DMS114 treated with DMSO at 0.1 percent for 48 hours (cell line): ENCODE data around the gene ERBB4.
"Not testable (repeated sequence)": the region's sequence is repeated elsewhere in the genome, so short reads cannot be mapped to it uniquely, and the experiment has no call there.

ENCODE experiments used
- DNase-seq: peaks from one replicate; lab custom pipeline; 2025; ENCODE audit not compliant: unreplicated experiment; lab: John Stamatoyannopoulos, UW

The ERBB4 gene

DNA sequence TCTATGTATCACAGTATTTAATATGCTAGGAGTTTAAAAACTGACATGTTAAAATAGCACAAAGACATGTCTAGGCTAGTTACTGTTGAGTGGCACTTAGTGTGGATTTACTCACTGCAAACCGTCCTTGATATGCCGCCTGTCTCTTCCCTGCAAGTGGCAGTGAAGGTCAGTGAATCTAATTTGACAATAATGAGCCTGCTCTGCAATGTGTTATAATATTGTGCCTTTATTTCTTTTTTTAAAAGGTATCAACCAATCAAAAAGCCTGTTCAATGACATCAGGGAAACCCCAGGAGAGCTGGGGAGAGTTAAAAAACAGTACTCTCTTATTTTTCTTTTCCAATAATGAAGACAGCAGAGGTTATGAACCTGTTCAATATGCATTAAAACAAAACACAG lies 384.1 kb downstream of the ERBB4 start:
- DNase-seq = no peak

DNA sequence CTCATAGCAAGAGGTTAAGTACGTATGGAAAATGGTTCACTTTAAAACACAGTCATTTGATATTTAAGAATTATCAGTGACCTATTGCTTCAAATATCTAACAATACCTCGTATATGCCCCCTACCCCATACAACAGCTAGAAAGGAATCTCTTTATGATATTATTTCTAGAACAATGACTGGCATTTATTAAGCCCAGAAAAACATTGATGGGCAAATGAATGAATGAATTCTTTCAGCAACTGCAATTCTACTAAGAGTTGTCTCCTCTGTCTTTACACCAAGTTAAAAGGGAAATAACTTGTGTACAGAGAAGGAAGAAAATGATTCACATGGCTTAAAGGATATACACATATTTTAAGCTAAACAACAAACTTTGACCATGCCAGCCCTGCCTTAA lies 384.7 kb downstream of the ERBB4 start:
- DNase-seq = no peak

DNA sequence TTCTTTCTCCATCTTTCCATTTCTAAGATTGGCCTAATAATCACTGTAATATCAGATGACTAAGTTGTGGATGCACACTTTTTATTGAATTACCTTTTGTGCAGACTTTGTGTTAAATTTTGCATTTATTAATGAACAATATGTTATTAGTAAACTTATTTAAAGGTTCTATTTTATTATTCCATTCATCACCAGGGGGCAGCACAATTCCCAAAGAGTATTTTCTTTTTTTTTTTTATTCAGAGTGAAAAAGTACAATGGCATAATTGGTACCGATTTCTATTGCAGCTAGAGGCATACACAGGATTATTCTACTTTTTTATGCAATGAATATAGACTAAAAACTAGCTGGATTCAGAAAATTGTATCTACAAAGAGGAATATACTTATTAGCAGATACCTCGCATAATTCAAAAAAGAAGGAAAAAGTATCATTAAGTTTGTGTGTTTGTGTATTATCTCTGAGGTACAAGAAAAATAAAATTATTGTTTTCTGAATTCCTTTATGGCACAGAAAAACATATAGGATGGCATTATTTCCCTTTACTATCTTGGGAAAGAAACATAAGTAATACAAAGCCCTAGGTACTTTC lies 390.6 kb downstream of the ERBB4 start:
- DNase-seq = no peak

DNA sequence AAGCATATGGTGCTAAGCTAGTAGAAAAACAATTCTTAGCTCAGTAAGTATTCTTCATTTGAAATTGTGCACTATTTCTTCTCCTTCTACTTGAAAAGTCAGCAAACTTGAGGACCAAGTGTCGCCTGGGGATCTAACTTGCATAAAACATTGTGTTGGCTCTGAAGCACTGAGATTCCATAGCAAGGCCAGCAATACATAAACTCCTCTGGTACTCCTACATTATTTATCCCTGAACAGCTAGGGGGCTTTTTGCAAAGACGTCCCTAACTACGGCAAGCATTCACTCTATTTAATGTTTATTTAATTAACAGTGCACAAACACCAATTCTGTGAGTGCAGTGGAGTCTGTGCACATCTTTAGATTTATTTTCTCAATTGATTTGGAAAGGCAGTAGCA lies 392.2 kb downstream of the ERBB4 start:
- no peak for DNase-seq

DNA sequence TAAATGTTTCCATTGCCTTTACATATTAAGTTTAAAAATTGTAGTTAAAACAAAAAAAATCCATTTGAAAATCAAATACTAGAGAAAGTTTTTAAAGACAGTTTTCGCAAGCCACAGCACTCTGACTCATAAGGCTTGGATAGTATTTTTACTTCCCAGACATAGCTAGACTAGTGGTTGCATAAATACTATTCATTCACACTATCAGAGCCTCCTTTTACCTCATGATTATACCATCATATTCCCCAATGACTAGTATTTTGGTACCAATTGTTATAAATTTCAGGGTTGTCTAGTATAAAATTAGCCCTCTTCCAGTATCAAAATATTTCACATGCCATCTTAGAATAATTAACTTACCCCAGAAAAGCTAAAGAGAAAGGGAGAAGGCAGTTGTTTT lies 393.5 kb downstream of the ERBB4 start:
- no peak for DNase-seq

DNA sequence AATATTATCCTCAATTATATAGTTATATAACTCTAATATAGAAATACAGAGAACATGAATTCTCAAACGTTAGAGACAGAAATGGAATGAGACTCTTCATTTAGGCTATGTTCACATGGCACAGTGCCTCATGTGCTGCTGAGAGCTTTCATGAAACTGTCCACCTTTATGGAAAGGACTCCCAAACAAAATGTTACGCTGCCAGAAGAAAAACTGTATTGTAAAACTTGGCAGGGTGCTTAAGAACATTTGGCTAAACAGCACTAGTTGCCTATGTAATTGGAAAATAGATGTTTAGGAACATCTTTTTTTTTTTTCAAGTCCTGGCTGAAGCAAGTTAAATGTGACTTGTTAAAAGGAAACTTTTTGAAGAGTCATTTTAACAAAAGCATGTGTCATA lies 396.0 kb downstream of the ERBB4 start:
- no peak for DNase-seq

DNA sequence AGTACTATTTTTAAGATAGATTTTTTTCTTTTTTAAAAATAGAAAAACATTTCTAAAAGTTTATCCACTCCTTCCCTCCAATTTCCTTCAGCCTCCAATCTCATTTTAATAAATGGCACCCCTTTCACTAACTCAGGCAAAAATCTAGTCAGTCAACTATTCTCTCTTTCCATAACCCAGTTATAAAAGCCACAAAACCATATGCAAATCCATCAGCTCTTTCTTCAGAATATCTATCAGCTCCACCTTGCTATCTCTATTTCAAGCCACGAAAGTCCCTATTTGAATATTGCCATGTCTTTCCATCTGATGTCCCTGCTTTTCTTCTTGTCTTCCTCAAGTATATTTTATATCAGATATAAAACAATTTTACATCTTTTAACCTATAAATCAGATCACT lies 397.1 kb downstream of the ERBB4 start:
- DNase-seq = no peak

DNA sequence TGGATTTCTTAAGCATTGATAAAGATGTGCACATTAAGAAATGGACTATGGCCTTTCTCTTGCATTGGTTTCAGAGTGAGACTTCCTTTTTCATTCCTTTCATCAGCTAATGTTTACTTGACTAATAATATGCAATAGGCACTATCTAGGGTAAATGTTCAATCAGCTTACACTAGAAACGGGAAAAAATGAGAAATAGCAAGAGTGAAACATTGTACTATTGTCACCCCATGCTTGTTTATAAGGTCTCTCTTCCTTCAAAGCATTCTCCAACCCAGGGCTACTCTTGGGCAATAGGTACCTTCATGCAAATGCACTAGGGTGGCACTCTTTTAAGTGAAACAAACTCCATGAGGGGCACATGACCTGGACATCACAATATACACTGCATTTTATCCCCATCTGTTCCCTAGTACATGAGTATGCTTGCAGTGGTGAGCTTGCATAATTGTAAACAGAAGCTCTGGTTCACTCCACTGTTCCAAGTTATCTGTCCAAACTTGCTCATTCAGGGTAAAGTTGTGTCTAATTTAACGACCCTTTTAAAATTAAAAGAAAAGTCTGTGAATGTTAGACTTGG lies 402.3 kb downstream of the ERBB4 start:
- DNase-seq = no peak

DNA sequence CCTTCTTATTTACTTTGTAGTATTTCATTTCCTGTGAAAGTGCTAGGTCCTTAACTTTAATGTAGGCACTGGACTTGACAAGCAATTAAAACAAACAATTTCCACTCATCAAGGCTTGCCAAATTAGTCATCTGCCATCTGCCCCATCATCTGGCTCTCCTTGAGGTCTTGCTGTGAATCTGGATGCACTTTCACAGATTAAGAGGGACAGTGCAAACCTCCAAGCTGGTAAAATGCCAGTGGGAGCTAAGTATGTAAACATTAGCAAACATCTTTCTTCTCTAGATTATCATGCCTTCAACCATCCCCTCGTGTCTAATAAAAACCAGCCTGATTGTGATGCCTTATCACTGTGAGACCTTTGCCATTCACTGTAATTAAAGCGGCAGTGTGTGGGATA lies 402.9 kb downstream of the ERBB4 start:
- DNase-seq = no peak

DNA sequence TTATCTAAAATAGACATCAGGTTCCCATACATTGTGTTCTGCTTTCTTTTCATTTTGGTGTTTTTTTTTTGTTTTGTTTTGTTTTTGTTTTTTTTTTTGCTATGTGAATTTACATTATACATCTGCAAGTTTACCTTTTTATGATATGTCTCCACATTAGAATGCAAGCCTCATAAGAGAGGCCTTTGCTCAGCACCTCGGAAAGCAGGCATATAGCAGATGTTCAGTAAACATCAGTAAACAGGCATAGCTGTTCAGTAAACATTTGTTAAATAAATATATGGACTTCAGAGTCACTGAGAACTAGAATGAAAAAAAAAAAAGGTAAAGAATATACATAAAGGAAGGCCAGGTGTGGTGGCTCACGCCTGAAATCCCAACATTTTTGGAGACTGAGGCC lies 405.3 kb downstream of the ERBB4 start:
- DNase-seq = no peak

DNA sequence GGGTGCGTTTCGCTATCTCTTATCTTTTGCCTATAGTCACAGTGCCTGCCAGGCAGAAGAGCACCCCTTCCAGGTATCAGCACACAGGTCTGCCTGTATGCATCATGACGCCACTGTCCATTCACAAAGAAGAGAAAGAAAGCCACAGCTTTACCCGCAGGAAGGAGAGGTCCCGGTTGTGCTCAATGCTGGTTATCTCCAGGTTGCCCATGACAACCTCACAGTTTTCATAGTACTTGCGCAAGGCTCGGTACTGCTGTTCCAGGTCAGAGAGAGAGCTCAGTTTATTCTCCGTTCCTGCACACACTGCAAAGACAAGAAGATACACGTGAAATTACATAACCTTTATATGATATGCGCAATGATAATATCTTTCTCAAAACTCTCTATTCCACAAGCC lies 414.0 kb downstream of the ERBB4 start:
- DNase-seq = no peak

DNA sequence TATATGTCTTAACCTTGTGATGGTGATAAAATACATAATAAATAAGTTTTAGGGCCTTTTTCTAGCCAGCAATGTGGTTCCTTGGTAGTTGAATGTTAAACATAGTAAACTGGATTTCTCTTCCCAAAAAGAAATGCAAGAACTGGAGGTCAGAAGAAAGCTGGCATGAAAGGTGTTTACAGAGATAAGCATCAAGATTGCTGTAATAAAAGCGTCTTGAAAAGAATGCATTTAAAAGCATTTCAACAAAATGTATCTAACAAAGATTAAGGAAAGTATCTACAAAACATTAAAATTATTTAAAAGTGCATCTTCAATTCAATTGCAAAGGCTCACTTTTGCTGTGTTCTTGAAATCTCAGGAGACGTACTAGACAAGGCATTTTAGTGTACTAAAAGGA lies 419.0 kb downstream of the ERBB4 start:
- no peak for DNase-seq

DNA sequence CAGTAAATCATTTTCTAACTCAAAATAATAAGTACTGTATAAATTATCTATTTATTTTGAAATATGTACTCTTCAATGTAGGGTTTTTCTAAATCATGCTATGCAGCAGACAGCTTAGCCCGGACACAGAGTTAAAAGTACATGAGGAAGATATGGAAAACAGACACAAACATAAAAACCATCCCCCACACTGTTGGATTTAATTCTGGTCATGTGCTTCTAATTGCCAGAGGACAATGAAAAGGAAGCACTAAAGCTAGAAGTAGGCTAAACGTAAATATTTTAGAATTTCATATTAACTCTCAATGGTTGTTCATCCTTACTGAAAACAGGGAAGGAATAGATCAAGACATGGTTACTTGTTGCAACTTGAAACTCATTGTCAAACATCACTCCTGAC lies 420.7 kb downstream of the ERBB4 start:
- DNase-seq = no peak

DNA sequence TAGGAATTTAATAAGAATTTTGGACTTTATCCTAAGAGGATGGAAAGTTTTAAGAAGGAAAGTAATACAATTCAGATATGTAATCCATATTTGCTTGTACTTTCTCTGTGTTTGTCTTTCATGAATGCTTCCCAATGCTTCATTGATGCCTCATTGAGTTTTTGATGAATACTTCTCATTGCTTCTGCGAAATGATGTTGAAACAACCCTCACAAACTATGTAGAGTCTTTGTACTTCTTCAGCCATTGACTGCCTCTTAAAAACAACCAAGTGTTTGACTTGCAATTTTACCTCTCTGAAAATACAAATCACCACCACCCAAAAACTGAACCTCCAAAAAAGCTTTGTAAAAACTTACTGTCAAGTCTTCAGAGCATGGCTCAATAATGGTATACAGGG lies 424.1 kb downstream of the ERBB4 start:
- no peak for DNase-seq

DNA sequence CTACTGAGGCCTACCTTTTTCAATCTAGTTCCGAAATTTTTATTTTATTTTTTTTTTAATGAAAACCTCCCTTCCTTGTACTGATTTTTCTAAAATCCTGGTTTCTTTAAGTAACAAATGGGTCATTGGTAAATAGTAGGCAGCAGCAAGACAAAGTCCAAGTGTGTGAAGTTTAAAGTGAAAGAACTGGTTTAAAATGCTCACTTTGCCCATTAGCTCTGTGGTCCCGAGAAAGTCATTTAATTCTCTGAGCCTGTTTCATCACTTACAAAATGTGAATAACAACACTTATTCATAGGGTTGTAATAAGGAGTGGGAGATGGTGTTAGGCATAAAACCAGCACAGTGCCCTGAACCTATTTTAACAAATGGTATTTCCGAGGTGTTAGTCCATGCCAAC lies 426.2 kb downstream of the ERBB4 start:
- no peak for DNase-seq

DNA sequence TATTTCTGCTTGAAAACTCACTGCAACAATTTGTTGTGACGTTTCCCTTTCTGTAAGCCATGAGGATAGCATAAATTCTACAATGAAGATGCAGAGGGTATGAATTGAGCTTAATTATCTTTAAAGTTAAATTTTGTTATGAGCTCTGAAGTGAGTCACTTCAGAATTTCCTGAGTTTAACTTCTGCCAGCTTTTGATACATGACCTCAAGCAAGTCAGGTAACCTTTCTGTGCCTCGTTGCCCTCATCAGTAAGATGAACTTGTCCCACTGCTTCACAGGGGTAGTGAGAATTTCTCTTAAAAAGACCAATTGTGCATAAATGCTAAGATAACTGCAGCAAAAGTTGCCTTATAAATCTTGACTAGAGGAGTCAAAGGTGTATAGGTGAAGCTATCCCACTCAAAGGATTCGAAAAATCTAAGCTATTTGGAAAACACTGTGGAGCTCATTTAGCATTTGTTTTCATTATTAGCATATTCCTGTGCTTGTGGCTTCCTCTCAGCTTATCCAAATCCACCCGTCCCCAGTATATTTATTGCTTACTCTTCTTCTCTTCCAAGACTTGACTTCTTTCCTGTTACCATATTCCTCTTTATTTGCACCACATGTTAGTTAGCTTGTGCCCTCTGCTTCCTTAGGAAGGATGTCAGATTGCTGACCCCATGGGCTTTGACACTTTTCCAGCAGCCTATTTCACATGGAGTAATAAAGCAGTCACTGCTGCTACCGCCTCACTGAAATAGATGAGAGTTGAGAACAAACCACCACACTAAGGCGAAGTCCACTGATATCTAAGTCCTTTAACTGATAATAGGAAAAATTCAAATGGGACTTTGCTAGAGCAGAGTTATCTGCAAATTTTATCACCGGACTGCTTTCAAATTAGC lies 428.6 kb downstream of the ERBB4 start:
- no peak for DNase-seq

DNA sequence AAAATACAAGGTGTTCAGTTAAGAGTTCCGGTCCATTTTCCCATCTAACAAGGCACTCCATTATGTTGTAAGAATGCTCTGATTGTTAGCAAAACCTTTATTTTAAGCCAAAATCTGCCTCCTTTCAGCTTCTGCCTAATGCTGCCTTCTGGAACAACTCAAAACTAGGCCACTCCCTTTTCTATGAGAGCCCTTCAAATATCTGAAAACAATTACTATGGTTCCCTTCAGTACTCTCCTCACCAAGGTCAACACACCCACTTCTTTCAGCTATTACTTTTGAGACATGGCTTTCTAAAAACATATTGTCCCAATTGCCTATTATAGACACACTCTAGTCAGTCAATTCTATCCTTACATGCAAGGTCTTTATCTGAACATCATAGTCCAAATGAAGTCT lies 429.4 kb downstream of the ERBB4 start:
- no peak for DNase-seq

DNA sequence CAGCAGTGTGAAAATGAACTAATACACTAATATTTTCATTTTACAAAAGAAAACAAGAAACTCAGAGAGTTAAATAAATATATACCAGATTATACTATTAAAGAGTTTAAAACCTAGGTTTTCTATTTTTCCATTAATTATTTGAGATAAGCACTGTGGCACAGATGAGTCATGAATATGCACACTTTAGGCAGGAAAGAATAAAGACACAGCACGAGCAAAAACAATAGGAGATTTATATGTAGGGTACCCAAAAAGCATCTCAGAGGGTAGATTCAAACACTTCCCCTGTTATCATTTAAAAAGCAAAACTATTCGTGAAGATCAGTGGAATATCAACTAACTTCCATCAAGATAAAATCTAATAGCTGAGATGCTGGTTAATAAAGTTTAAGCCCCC lies 430.6 kb downstream of the ERBB4 start:
- DNase-seq = no peak

DNA sequence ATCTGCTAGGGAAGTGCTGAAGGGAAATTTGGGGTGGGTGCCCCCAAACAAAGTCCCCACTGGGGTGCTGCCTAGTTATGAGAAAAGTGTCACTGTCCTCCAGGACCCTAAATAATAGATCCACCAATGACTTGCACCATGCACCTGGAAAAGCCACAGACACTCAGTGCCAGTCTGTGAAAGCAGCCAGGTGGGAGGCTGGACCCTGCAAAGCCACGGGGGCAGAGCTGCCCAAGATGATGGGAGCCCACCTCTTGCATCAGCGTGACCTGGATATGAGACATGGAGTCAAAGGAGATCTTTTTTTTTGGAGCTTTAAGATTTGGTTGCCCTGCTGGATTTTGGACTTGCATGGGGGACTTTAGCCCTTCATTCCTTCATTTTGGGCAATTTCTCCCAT lies 431.6 kb downstream of the ERBB4 start:
- no peak for DNase-seq

DNA sequence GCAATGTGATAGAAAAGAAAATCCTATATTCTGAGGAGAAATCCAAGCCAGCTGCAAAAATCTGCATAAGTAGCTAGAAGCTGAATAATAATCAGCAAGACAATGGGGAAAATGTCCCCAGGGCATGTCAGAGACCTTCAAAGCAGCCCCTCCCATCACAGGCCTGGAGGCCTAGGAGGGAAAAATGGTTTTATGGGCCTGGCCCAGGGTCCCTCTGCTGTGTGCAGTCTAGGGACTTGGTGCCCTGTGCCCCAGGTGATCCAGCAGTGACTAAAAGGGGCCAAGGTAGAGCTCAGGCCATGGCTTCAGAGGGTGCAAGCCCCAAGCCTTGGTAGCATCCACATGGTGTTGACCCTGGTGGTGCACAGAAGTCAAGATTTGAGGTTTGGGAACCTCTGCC lies 432.1 kb downstream of the ERBB4 start:
- not testable (repeated sequence) for DNase-seq

DNA sequence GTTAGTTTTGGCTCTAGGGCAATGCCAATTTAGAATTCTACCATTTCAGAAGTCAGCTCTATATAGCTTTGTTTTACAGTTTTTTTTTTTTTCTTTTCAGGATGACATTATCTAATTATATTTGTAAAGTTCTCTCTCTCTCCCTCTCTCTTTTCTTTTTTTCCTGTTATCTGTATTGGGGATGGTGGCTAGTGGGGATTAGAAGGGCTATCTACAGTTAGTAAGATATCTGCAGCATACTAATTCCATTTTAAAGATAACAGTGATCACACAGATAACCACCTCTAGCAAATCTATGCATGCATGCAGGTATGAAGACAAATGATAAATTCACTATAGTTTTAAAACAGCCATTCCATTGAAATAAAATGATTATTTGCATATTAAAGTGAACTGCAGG lies 438.9 kb downstream of the ERBB4 start:
- DNase-seq = no peak

DNA sequence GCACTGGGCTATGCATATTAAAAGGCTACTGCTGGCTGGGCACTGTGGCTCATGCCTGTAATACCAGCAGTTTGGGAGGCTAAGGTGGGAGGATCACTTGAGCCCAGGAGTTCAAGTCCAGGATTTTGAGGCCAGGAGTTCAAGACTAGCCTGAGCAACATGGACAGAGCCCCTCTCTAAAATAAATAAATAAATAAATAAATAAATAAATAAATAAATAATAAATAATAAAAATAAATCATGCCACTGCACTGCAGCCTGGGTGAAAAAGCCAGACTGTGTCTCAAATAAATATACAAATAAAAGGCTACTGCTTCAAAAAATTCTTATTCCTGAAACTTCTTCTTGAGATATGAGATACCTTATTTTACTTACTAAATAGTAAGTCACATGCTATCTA lies 439.6 kb downstream of the ERBB4 start:
- DNase-seq = no peak

DNA sequence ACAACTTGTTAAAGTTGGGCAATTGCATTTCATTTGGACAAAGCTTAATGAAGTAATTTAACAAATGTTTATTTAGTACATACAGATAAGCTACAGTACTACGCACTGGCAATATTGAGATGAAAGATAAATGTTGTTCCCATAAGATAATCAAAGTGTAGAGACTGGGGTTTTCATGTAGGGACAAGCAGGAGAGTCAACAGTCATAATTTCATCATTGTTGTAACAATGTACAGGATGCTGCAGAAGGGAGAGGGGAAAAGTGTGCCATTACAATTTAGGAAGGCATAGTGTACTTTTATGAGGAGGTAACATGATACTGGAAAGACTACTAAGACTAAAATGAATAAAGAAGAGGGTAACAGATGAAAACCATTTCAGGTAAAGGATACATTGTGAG lies 441.6 kb downstream of the ERBB4 start:
- no peak for DNase-seq
